Measurements from ENCODE around the gene ARHGAP8.

The ARHGAP8 gene

DNA sequence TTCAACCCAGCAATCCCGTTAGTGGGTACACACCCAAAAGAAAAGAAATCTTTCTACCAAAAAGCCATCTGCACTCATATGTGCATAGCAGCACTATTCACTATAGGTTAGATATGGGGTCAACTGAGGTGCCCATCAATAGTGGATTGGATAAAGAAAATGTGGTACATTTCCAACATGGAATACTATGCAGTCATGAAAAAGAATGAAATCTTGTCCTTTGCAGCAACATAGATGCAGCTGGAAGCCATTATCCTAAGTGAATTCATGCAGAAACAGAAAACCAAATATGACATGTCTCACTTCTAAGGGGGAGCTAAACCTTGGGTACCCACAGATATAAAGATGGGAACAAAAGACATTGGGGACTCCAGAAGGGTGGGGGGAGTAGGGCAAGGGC lies 1.9 kb upstream of the ARHGAP8 start:
- H3K4me3 ChIP-seq (ENCODE audit: low read depth, low read length) = no peak overlapping the region
- TF ChIP-seq, protein P1, sequence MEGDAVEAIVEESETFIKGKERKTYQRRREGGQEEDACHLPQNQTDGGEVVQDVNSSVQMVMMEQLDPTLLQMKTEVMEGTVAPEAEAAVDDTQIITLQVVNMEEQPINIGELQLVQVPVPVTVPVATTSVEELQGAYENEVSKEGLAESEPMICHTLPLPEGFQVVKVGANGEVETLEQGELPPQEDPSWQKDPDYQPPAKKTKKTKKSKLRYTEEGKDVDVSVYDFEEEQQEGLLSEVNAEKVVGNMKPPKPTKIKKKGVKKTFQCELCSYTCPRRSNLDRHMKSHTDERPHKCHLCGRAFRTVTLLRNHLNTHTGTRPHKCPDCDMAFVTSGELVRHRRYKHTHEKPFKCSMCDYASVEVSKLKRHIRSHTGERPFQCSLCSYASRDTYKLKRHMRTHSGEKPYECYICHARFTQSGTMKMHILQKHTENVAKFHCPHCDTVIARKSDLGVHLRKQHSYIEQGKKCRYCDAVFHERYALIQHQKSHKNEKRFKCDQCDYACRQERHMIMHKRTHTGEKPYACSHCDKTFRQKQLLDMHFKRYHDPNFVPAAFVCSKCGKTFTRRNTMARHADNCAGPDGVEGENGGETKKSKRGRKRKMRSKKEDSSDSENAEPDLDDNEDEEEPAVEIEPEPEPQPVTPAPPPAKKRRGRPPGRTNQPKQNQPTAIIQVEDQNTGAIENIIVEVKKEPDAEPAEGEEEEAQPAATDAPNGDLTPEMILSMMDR (IDR thresholded peaks at IDR 0.05; ENCODE audit: borderline replicate concordance, insufficient read depth, low read depth, low read length) = no peak

DNA sequence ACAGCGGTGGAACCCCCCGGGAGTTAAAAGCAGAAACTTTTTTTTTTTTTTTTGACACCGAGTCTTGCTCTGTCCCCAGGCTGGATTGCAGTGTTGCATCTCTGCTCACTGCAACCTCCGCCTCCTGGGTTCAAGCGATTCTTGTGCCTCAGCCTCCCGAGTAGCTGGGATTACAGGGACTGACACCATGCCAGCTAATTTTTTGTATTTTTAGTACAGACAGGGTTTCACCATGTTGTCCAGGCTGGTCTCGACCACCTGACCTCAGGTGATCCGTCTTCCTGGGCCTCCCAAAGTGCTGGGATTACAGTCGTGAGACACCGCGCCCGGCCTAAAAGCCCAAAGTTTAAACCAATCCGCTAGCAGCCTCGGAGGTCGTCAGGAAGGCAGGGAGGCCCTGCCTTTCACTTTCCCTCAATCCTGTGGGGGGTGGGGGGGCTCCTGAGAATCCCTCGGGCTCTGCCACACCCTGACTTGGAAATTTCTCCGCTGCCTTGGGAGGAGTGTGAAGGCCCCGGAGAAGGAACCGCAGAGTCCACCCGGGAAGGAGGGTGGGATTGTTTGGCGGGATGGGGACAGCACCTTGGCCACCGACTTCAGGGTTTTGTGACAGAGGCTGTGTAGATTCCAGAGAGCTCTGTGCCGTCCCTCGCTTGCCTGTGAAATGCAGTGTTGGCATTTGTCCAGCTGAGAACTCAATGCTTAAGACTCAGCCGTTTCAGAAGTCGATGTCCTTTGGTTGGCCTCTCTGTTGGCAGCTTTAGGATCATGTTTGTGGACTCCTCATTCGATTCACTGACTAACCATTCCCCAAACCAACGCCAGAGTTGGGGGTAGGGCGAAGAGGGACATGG lies 1.0 kb downstream of the ARHGAP8 start:
- TF ChIP-seq, protein P1 (IDR thresholded peaks at IDR 0.05; ENCODE audit: borderline replicate concordance, insufficient read depth, low read depth, low read length) = no peak
- H3K4me3 ChIP-seq (ENCODE audit: low read depth, low read length) = no peak overlapping the region

DNA sequence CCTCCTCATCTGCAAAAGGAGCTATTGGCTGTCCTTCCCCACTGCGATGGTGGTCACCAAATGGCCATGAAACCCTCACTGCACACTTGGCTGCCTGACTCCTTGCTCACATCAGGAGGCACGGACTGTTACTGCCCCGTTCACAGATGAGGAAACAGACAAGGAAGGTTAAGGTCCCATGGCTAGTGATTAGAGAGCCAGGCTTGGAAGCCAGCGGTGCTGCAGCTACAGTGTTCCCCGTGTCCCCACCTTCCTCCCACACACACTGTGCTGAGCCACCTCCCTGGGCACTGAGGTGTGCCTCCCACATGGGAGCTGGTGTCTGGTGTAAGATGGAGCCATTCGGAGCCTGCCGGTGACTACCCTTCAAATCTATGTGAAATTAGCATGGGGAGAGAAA lies 2.6 kb downstream of the ARHGAP8 start:
- TF ChIP-seq, protein P1 (IDR thresholded peaks at IDR 0.05; ENCODE audit: borderline replicate concordance, insufficient read depth, low read depth, low read length) = no peak
- H3K4me3 ChIP-seq (ENCODE audit: low read depth, low read length) = no peak overlapping the region

DNA sequence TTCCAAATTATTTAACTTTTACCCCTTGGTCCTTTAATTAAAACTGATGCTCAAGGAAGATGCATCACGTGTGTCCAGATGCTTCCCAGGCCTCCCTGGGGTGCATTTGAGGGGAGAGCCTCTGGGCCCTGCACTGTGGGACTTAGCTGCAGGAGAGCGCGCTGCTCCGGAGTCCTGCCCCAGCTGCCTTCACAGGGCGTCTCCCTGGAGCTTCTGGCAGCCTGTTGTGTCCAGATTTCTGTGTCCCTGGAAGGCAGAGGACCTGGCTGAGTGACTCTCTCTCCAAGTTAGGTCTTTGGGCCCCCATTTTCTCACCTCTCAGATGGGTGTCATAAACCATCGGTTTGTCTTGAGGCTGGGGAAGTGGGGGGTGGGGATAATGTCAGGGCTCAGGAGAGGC lies 3.0 kb downstream of the ARHGAP8 start:
- H3K4me3 ChIP-seq (ENCODE audit: low read depth, low read length) = no peak overlapping the region
- TF ChIP-seq, protein P1 (IDR thresholded peaks at IDR 0.05; ENCODE audit: borderline replicate concordance, insufficient read depth, low read depth, low read length) = no peak

DNA sequence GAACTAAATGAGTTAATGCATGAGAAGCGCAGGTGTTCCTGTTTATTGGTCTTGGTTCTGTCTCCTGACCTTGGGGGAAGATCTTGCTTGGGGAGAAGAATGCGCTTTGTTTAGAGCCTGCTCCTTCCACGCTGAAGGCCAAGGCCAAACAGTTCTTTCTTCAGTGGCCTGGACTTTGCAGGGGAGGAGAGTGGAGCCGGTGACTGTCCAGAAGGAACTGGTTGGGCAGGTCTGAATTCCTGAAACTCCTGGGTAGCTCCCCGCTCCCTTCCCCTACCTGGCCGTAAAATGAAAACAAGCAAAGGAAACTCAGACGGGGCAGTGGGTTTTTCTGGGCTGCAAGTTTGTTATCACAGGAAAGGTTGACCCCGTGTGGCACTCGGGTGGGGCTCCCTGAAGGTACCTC lies 3.6 kb downstream of the ARHGAP8 start:
- TF ChIP-seq, protein P1 (IDR thresholded peaks at IDR 0.05; ENCODE audit: borderline replicate concordance, insufficient read depth, low read depth, low read length) = no peak
- no peak overlapping the region for H3K4me3 ChIP-seq (ENCODE audit: low read depth, low read length)

DNA sequence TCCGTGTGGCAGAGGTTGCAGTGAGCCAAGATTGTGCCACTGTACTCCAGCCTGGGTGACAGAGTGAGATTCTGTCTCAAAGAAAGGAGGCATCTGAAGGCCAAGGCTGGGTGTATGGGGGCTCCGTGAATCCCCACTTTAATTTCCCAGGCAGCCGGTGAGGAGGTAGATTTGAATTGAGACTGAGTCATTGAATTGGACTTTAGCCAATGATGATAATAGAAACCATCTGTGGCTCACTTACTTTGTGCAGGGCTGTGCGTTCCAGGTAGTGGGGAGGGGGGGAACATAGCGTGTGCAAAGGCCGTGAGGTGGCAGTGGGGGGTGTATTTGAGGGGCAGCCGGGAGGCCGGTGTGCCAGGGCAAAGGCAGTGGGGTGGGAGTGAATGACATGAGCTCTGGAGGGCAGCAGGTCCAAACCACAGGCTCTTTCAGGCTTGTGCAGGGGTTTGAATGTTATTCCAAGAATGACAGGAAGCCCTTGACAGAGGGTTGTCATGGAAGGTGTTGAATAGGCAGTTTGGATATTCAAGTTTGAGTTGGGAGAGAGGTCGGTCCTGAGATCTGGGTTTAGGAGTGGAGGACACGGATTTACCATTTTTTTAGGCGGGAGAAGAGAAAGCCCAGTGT lies 6.1 kb downstream of the ARHGAP8 start:
- no peak overlapping the region for H3K4me3 ChIP-seq (ENCODE audit: low read depth, low read length)
- TF ChIP-seq, protein P1 (IDR thresholded peaks at IDR 0.05; ENCODE audit: borderline replicate concordance, insufficient read depth, low read depth, low read length) = no peak

DNA sequence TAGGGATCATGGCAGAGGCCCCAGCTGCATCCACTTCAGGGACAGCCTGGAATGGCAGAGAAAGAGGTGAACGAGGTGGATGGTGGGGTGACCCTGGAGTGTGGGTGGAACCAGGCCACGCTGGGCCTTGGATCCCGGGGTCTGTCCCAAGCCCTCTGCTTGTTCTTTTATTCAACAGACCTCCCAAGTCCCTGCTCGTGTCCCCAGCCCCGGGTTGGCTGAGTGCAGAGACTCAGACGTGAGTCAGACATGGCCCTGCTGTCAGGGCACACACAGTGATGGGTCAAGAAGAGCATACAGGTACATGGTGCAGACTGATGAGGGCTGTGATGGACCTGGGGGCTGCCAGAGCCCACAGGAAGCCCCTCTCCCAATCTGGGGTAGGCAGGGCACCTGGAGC lies 6.6 kb downstream of the ARHGAP8 start:
- H3K4me3 ChIP-seq (ENCODE audit: low read depth, low read length) = no peak overlapping the region
- TF ChIP-seq, protein P1 (IDR thresholded peaks at IDR 0.05; ENCODE audit: borderline replicate concordance, insufficient read depth, low read depth, low read length) = no peak
